Tibial artery (tissue), 4 donors: ENCODE results near the gene MAST4.

Source experiments
- DNase-seq, 2 donors: peaks; one replicate each; pipeline ENCODE4 v3.0.0-alpha.2; 2019
- H3K27ac ChIP-seq, 2 donors: fragments of 200-600 bp; sonication (generic) in 1 of 2; 1 replicate in 1 of 2; 2 replicates in 1 of 2; pipeline ENCODE4 v1.5.1; 2018 to 2019; ENCODE audit warnings: mild to moderate bottlenecking in 1 of 2
- H3K27me3 ChIP-seq, 2 donors: fragments of 200-600 bp; sonication (generic) in 1 of 2; one replicate each; pipeline versions ENCODE4 v1.5.1 to v1.6.0; 2016 to 2019
- H3K36me3 ChIP-seq, 3 donors: fragments of 200-600 bp; sonication (generic) in 2 of 3; one replicate each; pipeline ENCODE4 v1.5.1; 2016 to 2019; ENCODE audit warnings: mild to moderate bottlenecking in 2 of 3
- H3K4me1 ChIP-seq, 4 donors: fragments of 200-600 bp; sonication (generic) in 2 of 4; 1 replicate in 3 of 4; 2 replicates in 1 of 4; pipeline ENCODE4 v1.5.1; 2016 to 2019
- H3K4me3 ChIP-seq, 2 donors: fragments of 200-600 bp; sonication (generic) in 1 of 2; 1 replicate in 1 of 2; 2 replicates in 1 of 2; pipeline ENCODE4 v1.5.1; 2018 to 2019; ENCODE audit warnings: mild to moderate bottlenecking in 2 of 2
- H3K9me3 ChIP-seq, 3 donors: fragments of 200-600 bp; sonication (generic) in 1 of 3; one replicate each; pipeline ENCODE4 v1.5.1; 2016 to 2019
- CTCF ChIP-seq, 2 experiments: fragments of 200-600 bp in 1 of 2; fragments of 450-650 bp in 1 of 2; IDR thresholded peaks; one replicate each; pipeline ENCODE4 v1.5.1; 2017 to 2019; ENCODE audit warnings: antibody characterized with exemption in 2 of 2, mild to moderate bottlenecking in 1 of 2, moderate library complexity in 1 of 2
- intact Hi-C: fragments of 100-400 bp; cut with DNase I; formaldehyde crosslinking; loops from one replicate; pipeline ENCODE4 v1.15.0; 2023; ENCODE audit warnings: low total_unique reads

The MAST4 gene

GRCh38 chr5:66660396-66660795 is 64.2 kb downstream of the MAST4 start:
- intact Hi-C loops = no loop called here
- no peak for TF ChIP-seq CTCF (IDR thresholded peaks at IDR 0.05)
- Histone ChIP-seq H3K4me3 (no peak overlapping the region), H3K4me1 (peaks cover 0 to 11% (median 4%) of the 10 kb centered on the region in 4 donors), H3K27ac (no peak overlapping the region), H3K36me3 (no peaks in the 10 kb centered on the region), H3K27me3 (no peaks in the 10 kb centered on the region), H3K9me3 (no peaks in the 10 kb centered on the region)
- no peak for DNase-seq

GRCh38 chr5:66661149-66661548 is 65.0 kb downstream of the MAST4 start:
- Histone ChIP-seq H3K27me3 (no peaks in the 10 kb centered on the region), H3K9me3 (no peaks in the 10 kb centered on the region), H3K4me3 (no peak overlapping the region), H3K36me3 (no peaks in the 10 kb centered on the region), H3K27ac (no peak overlapping the region), H3K4me1 (peaks cover 0 to 11% (median 4%) of the 10 kb centered on the region in 4 donors)
- no peak for DNase-seq
- intact Hi-C loops = no loop called here
- no peak for TF ChIP-seq CTCF (IDR thresholded peaks at IDR 0.05)

- no peaks in the 10 kb centered on the region for H3K9me3 ChIP-seq
- intact Hi-C loops = no loop called here
These were observed 70.6 kb downstream of the MAST4 start for GRCh38 chr5:66666778-66667177.

GRCh38 chr5:66669086-66669861 is 73.1 kb downstream of the MAST4 start:
- no peaks in the 10 kb centered on the region for H3K4me1 ChIP-seq
- H3K27me3 ChIP-seq = peaks cover 0 to 4% of the 10 kb centered on the region in 2 donors
- no peaks in the 10 kb centered on the region for H3K9me3 ChIP-seq
- H3K36me3 ChIP-seq = no peaks in the 10 kb centered on the region
- no peak for TF ChIP-seq CTCF (IDR thresholded peaks at IDR 0.05)
- no peak overlapping the region for H3K27ac ChIP-seq
- no peak for DNase-seq
- intact Hi-C loops = no loop called here
- no peak overlapping the region for H3K4me3 ChIP-seq

More at GRCh38 chr5:66666778-66667177, 70.6 kb downstream of the MAST4 start:
- H3K4me3 ChIP-seq = no peak overlapping the region
- peaks cover 0 to 4% of the 10 kb centered on the region in 2 donors for H3K27me3 ChIP-seq
- DNase-seq = no peak
- peaks cover 0 to 2% (median 0%) of the 10 kb centered on the region in 4 donors for H3K4me1 ChIP-seq
- H3K27ac ChIP-seq = no peak overlapping the region
- H3K36me3 ChIP-seq = no peaks in the 10 kb centered on the region
- no peak for TF ChIP-seq CTCF (IDR thresholded peaks at IDR 0.05)

- Histone ChIP-seq H3K36me3 (no peaks in the 10 kb centered on the region), H3K27me3 (peaks cover 0 to 5% of the 10 kb centered on the region in 2 donors), H3K27ac (no peak overlapping the region), H3K4me3 (no peak overlapping the region), H3K4me1 (no peaks in the 10 kb centered on the region), H3K9me3 (no peaks in the 10 kb centered on the region)
- no peak for TF ChIP-seq CTCF (IDR thresholded peaks at IDR 0.05)
- intact Hi-C loops = no loop called here
- DNase-seq = no peak
These were observed 73.6 kb downstream of the MAST4 start for GRCh38 chr5:66669862-66670195.
